HepG2 (cell line): Measurements from ENCODE around the gene COG1. TPM values are rescaled to one million over a fixed set of nuclear protein-coding genes. Genes with fewer than 3 reads are reported as not detected.

Experiments
- ATAC-seq: fragments of 200-7000 bp; cut with Tn5 transposase; 3 replicates; pipeline ENCODE4 v1.9.1; 2020; ENCODE audit warnings: mild to moderate bottlenecking, moderate library complexity
- BruUV-seq: library from RNA; stranded (reverse); fragments of 400-500 nt; replicated peaks from 2 replicates; lab custom pipeline; 2021; lab: Mats Ljungman, UMichigan
- CTCF ChIA-PET: fragments of 300-600 bp; formaldehyde crosslinking; extraction: SDS; loops from one replicate; lab custom pipeline; 2021; ENCODE audit warnings: low total read pairs, inconsistent platforms, low intra/inter-chr PET ratio; lab: Yijun Ruan, JAX
- POLR2A ChIA-PET: fragments of 350-600 bp; sonication (Branson Sonifier 250); formaldehyde crosslinking; loops from one replicate; lab custom pipeline; 2020; ENCODE audit warnings: antibody characterized with exemption, inconsistent platforms; lab: Yijun Ruan, JAX
- DNase-seq: peaks from one replicate; pipeline ENCODE4 v3.0.0-alpha.2; 2015; ENCODE audit warnings: low spot score
- FAIRE-seq: peaks from 3 replicates; lab custom pipeline; 2011; peaks lifted over from hg19 to GRCh38; lab: Jason Lieb, UNC
- H2AFZ ChIP-seq: one replicate; pipeline ENCODE4 v1.6.1; 2011; ENCODE audit warnings: low read length, inconsistent platforms
- H3K27ac ChIP-seq: fragments of 300-600 bp; 3 replicates; pipeline ENCODE4 v1.8.0; 2011; ENCODE audit warnings: mixed run types, mild to moderate bottlenecking, mixed read lengths, low read length, inconsistent platforms; ENCODE audit not compliant: insufficient read depth; ENCODE audit errors: extremely low read length
- H3K27me3 ChIP-seq, 2 experiments: fragments of 200-600 bp in 1 of 2; 2 replicates in 1 of 2; 3 replicates in 1 of 2; pipeline versions ENCODE4 v1.6.0 to v1.8.0; 2011; ENCODE audit warnings: low read length in 2 of 2, mild to moderate bottlenecking in 2 of 2, moderate library complexity in 2 of 2, inconsistent platforms in 1 of 2; ENCODE audit not compliant: insufficient read depth in 2 of 2, control insufficient read depth in 1 of 2
- H3K36me3 ChIP-seq, 2 experiments: fragments of 200-600 bp in 1 of 2; replicated peaks in 1 of 2; 2 replicates in 1 of 2; 3 replicates in 1 of 2; pipeline versions ENCODE4 v1.5.1 to v1.8.0; 2011; ENCODE audit warnings: low read length in 2 of 2, inconsistent platforms in 1 of 2; ENCODE audit not compliant: insufficient read depth in 2 of 2, control insufficient read depth in 1 of 2
- H3K4me1 ChIP-seq: 2 replicates; pipeline ENCODE4 v1.5.1; 2012; ENCODE audit warnings: low read length, inconsistent platforms; ENCODE audit not compliant: insufficient read depth
- H3K4me2 ChIP-seq: 2 replicates; pipeline ENCODE4 v1.6.0; 2011; ENCODE audit warnings: low read depth, low read length, inconsistent platforms
- H3K4me3 ChIP-seq, 3 experiments: fragments of 200-600 bp in 1 of 3; sonication (generic), shearing (Covaris generic) in 1 of 3; replicated peaks in 1 of 3; 2 replicates each; pipeline ENCODE4 v1.5.1; 2011 to 2016; ENCODE audit warnings: low read length in 3 of 3, inconsistent platforms in 2 of 3, low read depth in 2 of 3, mild to moderate bottlenecking in 2 of 3, control low read depth in 1 of 3, mixed read lengths in 1 of 3; ENCODE audit not compliant: insufficient read depth in 1 of 3
- H3K79me2 ChIP-seq: one replicate; pipeline ENCODE4 v1.6.1; 2011; ENCODE audit warnings: low read length, inconsistent platforms; ENCODE audit not compliant: insufficient read depth
- H3K9ac ChIP-seq: 2 replicates; pipeline ENCODE4 v1.6.0; 2011; ENCODE audit warnings: mild to moderate bottlenecking, low read depth, low read length, inconsistent platforms; ENCODE audit not compliant: insufficient read depth
- H3K9me3 ChIP-seq: 2 replicates; pipeline ENCODE4 v1.5.1; 2012; ENCODE audit warnings: mild to moderate bottlenecking, low read length
- H4K20me1 ChIP-seq: 2 replicates; pipeline ENCODE4 v1.6.0; 2011; ENCODE audit warnings: inconsistent platforms, mild to moderate bottlenecking, low read length, moderate library complexity; ENCODE audit not compliant: insufficient read depth
- CENPBD1 ChIP-seq: sonication (generic); formaldehyde crosslinking; IDR thresholded peaks from 2 replicates; pipeline ENCODE4 v1.8.0; 2022; ENCODE audit warnings: missing genetic modification reagents, low read depth, mild to moderate bottlenecking, borderline replicate concordance
- ELF3 ChIP-seq: IDR thresholded peaks from 2 replicates; pipeline ENCODE4 v1.6.1; 2016; ENCODE audit warnings: missing genetic modification reagents, missing compliant biosample characterization
- GABPB1 ChIP-seq: IDR thresholded peaks from 2 replicates; pipeline ENCODE4 v1.6.1; 2016; ENCODE audit warnings: mild to moderate bottlenecking, missing genetic modification reagents, moderate library complexity, missing compliant biosample characterization
- HNRNPLL ChIP-seq: fragments of 200-400 bp; formaldehyde crosslinking; IDR thresholded peaks from 2 replicates; pipeline ENCODE4 v1.6.1; 2017; ENCODE audit warnings: mild to moderate bottlenecking, low read depth, low read length; ENCODE audit not compliant: poor library complexity, severe bottlenecking
- POLR2G ChIP-seq: fragments of 200-400 bp; formaldehyde crosslinking; IDR thresholded peaks from 2 replicates; pipeline ENCODE4 v1.6.1; 2018; ENCODE audit warnings: mild to moderate bottlenecking, low read depth, low read length, moderate library complexity
- SIX1 ChIP-seq: sonication (generic); formaldehyde crosslinking; IDR thresholded peaks from 2 replicates; pipeline ENCODE4 v1.4.0; 2020; ENCODE audit warnings: missing genetic modification reagents, borderline replicate concordance
- SP5 ChIP-seq: IDR thresholded peaks from 2 replicates; pipeline ENCODE4 v1.6.1; 2016; ENCODE audit warnings: low read depth, borderline replicate concordance
- ZMYM4 ChIP-seq: sonication (generic); formaldehyde crosslinking; IDR thresholded peaks from 2 replicates; pipeline ENCODE4 v1.8.1; 2023; ENCODE audit warnings: mild to moderate bottlenecking, missing genetic modification reagents
- ZNF207 ChIP-seq: fragments of 450-650 bp; IDR thresholded peaks from 2 replicates; pipeline ENCODE4 v1.6.1; 2016; ENCODE audit warnings: antibody characterized with exemption, borderline replicate concordance
- ZNF510 ChIP-seq: sonication (generic); formaldehyde crosslinking; IDR thresholded peaks from 2 replicates; pipeline ENCODE4 v1.4.0; 2020; ENCODE audit warnings: low read depth, mild to moderate bottlenecking, missing genetic modification reagents
- ZNF660 ChIP-seq: sonication (generic); formaldehyde crosslinking; IDR thresholded peaks from 2 replicates; pipeline ENCODE4 v1.5.1; 2020; ENCODE audit warnings: mild to moderate bottlenecking, low read depth, missing genetic modification reagents, borderline replicate concordance
- ZNF672 ChIP-seq: sonication (generic); formaldehyde crosslinking; IDR thresholded peaks from 2 replicates; pipeline ENCODE4 v1.8.1; 2022; ENCODE audit warnings: missing genetic modification reagents
- ZNF768 ChIP-seq: sonication (generic); formaldehyde crosslinking; IDR thresholded peaks from 2 replicates; pipeline ENCODE4 v1.4.0; 2020; ENCODE audit warnings: missing genetic modification reagents
- ZNF782 ChIP-seq: sonication (generic); formaldehyde crosslinking; IDR thresholded peaks from 2 replicates; pipeline ENCODE4 v1.4.0; 2020; ENCODE audit warnings: missing genetic modification reagents, mild to moderate bottlenecking, borderline replicate concordance
- ZNF891 ChIP-seq: sonication (generic); formaldehyde crosslinking; IDR thresholded peaks from 2 replicates; pipeline ENCODE4 v1.5.0; 2020; ENCODE audit warnings: mild to moderate bottlenecking, missing genetic modification reagents
- WGBS: methylation state at CpG from one replicate; pipeline ENCODE4 v1.1.6; 2017; ENCODE audit warnings: low lambda C conversion rate; 5-methylcytosine and 5-hydroxymethylcytosine counted together
- in situ Hi-C: cut with HindIII; loops from 2 replicates; pipeline ENCODE4 v1.10.0; 2017; ENCODE audit warnings: low pct_unique_long_range_greater_than_20kb; ENCODE audit not compliant: extremely low pct_ligation_motif_present
- intact Hi-C: fragments of 100-400 bp; cut with micrococcal nuclease; formaldehyde crosslinking; loops from one replicate; pipeline ENCODE4 v1.10.0; 2022; ENCODE audit not compliant: unreplicated experiment
- polyA plus RNA-seq, 8 experiments: library from polyadenylated mRNA; depleted of rRNA in 3 of 8; stranded (reverse) in 7 of 8; unstranded in 1 of 8; fragments of >200 nt; fragmentation: Illumina TruSeq in 4 of 8; extraction: Trizol in 4 of 8; gene quantifications; 2 replicates each; pipeline versions ENCODE4 v1.2.1 to v1.2.3, GENCODE V29; 2011 to 2016; ENCODE audit warnings: low read depth in 4 of 8, missing spikeins in 1 of 8, mixed read lengths in 1 of 8; ENCODE audit not compliant: insufficient read depth in 1 of 8
- total RNA-seq, 5 experiments: library from RNA; depleted of rRNA; stranded (reverse); fragments of >200 nt; fragmentation: Illumina TruSeq; extraction: Trizol; gene quantifications; 2 replicates each; pipeline ENCODE4 v1.2.3, GENCODE V29; 2016; ENCODE audit warnings: low read depth in 1 of 5
- TF ChIP-seq, protein P1 (sequence below): sonication (generic); formaldehyde crosslinking; IDR thresholded peaks from 2 replicates; pipeline ENCODE4 v1.4.0; 2020; ENCODE audit warnings: mild to moderate bottlenecking, missing genetic modification reagents
- TF ChIP-seq, protein P2 (sequence below): sonication (generic); formaldehyde crosslinking; IDR thresholded peaks from 2 replicates; pipeline ENCODE4 v1.5.1; 2020; ENCODE audit warnings: mild to moderate bottlenecking, missing genetic modification reagents, moderate library complexity

Gene COG1
- total and polyA plus RNA-seq, 2 of the 13 experiments (the other 11 are each of a cell fraction or from before 2014, with no cell fraction given), result 36.6 to 39.7 TPM

DNA sequence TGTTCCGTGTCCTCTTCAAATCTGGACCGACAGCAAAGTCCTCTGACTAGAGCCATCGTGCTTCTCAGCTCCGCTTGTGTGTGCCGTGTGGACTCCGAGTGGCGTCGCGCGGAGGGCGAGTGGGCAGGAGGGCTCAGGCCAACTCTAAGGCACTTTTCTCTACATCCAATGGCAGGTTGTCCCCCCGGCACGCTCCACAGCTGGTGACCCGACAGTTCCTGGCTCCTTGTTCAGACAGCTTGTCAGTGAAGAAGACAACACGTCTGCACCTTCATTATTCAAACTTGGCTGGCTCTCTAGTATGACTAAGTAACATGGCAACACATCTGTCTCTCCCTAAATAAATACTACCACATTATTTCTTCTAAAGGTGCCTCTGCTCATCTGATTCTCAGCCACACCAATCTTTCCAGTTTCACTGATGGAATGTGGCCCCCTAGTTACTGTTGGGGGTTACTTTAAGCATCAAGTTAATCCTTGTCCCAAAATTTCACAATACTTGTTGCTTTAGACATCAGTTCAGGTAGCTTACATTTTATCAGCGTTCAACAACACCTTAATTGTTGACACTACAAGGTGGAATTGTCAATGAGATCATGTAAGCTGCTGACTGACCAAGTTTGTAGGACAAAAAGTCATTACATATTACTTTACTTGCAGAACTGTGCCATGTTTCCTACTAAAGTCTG is 15.4 kb downstream of the COG1 start (continued):
- TF ChIP-seq CENPBD1 (CRISPR knock-in tag), result no peak
- 0 out of 2 replicates have a peak, but pooled peaks have one; percentile 9 for TF ChIP-seq POLR2G
- TF ChIP-seq ZNF660 (CRISPR knock-in tag), result no peak
- TF ChIP-seq ZNF510 (CRISPR knock-in tag), result no peak
- TF ChIP-seq, all 625 proteins: peak for 5

DNA sequence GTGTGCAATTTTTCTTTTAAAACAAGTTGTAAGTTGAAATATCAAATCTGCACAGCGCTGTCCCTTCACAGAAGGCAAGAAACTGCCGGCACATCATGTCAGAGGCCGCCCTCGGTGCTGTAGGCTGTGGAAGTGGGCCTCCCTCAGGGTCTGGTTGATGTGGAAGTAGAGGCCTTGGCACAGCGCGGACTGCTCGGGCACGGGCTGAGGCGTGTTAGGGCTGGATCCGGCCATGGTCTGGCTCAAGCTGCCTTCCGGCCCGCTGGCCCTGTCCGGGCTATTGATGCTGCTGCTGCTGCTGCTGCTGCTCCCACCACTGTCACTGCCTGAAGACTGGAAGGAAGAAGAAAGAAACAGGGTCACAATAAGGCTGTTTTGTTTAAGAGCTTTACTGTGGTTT is 16.6 kb downstream of the COG1 start:
- POLR2A ChIA-PET, result interaction anchor here (1.4 kb wide), 1 partner anchor 8 kb away, joined by 4 read pairs; no protein-coding TSS in a partner anchor
- peaks cover 7% of the 10 kb centered on the region for H3K79me2 ChIP-seq
- ATAC-seq, result no peak
- TF ChIP-seq HNRNPLL (peak; percentile 25), ELF3 (CRISPR knock-in tag) (no peak), GABPB1 (CRISPR knock-in tag) (peak; percentile 19; the same call in 1 of the 2 replicates), SP5 (CRISPR knock-in tag) (no peak), ZMYM4 (CRISPR knock-in tag) (no peak), ZNF207 (no peak), SIX1 (CRISPR knock-in tag) (no peak), ZNF782 (CRISPR knock-in tag) (no peak), ZNF891 (CRISPR knock-in tag) (no peak), ZNF768 (CRISPR knock-in tag) (peak; percentile 32; the same call in 1 of the 2 replicates), ZNF672 (CRISPR knock-in tag) (no peak)
- TF ChIP-seq, protein P1, sequence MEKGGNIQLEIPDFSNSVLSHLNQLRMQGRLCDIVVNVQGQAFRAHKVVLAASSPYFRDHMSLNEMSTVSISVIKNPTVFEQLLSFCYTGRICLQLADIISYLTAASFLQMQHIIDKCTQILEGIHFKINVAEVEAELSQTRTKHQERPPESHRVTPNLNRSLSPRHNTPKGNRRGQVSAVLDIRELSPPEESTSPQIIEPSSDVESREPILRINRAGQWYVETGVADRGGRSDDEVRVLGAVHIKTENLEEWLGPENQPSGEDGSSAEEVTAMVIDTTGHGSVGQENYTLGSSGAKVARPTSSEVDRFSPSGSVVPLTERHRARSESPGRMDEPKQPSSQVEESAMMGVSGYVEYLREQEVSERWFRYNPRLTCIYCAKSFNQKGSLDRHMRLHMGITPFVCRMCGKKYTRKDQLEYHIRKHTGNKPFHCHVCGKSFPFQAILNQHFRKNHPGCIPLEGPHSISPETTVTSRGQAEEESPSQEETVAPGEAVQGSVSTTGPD (CRISPR knock-in tag), result no peak
- TF ChIP-seq, protein P2, sequence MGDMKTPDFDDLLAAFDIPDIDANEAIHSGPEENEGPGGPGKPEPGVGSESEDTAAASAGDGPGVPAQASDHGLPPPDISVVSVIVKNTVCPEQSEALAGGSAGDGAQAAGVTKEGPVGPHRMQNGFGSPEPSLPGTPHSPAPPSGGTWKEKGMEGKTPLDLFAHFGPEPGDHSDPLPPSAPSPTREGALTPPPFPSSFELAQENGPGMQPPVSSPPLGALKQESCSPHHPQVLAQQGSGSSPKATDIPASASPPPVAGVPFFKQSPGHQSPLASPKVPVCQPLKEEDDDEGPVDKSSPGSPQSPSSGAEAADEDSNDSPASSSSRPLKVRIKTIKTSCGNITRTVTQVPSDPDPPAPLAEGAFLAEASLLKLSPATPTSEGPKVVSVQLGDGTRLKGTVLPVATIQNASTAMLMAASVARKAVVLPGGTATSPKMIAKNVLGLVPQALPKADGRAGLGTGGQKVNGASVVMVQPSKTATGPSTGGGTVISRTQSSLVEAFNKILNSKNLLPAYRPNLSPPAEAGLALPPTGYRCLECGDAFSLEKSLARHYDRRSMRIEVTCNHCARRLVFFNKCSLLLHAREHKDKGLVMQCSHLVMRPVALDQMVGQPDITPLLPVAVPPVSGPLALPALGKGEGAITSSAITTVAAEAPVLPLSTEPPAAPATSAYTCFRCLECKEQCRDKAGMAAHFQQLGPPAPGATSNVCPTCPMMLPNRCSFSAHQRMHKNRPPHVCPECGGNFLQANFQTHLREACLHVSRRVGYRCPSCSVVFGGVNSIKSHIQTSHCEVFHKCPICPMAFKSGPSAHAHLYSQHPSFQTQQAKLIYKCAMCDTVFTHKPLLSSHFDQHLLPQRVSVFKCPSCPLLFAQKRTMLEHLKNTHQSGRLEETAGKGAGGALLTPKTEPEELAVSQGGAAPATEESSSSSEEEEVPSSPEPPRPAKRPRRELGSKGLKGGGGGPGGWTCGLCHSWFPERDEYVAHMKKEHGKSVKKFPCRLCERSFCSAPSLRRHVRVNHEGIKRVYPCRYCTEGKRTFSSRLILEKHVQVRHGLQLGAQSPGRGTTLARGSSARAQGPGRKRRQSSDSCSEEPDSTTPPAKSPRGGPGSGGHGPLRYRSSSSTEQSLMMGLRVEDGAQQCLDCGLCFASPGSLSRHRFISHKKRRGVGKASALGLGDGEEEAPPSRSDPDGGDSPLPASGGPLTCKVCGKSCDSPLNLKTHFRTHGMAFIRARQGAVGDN (CRISPR knock-in tag), result peak; percentile 38; the same call in 1 of the 2 replicates

More for the DNA sequence above, 16.6 kb downstream of the COG1 start:
- in situ Hi-C loops (no loop called here), intact Hi-C loops (no loop called here)
- CTCF ChIA-PET, result no interaction called here
- H3K27ac ChIP-seq, result no peak overlapping the region
- no peak overlapping the region for H3K4me2 ChIP-seq
- no peak for DNase-seq
- no peak overlapping the region for H3K4me3 ChIP-seq
- H3K9ac ChIP-seq, result no peak overlapping the region
- H3K27me3 ChIP-seq, result no peaks in the 10 kb centered on the region
- WGBS, result 98% methylated on average over 13 of the region's 13 CpGs
- peaks cover 25% of the 10 kb centered on the region for H3K4me1 ChIP-seq
- peaks cover 20 to 44% of the 10 kb centered on the region in 2 experiments for H3K36me3 ChIP-seq
- H2AFZ ChIP-seq, result no peak overlapping the region
- no peaks in the 10 kb centered on the region for H3K9me3 ChIP-seq
- BruUV-seq, result no TSS peak
- no peak for FAIRE-seq
- no peaks in the 10 kb centered on the region for H4K20me1 ChIP-seq
